SK-N-MC (cell line): Measurements from ENCODE around the gene TP53.
"Not testable (repeated sequence)": the region's sequence is repeated elsewhere in the genome, so short reads cannot be mapped to it uniquely, and the experiment has no call there.

Experiments used
- DNase-seq: peaks from one replicate; pipeline ENCODE4 v3.0.0-alpha.2; 2011; ENCODE audit warnings: low read depth, low spot score
- H3K27ac ChIP-seq: fragments of 200-600 bp; sonication (generic); 2 replicates; pipeline ENCODE4 v1.5.1; 2016; ENCODE audit warnings: mixed run types
- H3K36me3 ChIP-seq: fragments of 200-600 bp; sonication (generic); 2 replicates; pipeline ENCODE4 v1.6.1; 2017; ENCODE audit warnings: antibody characterized with exemption, low read length, mixed read lengths; ENCODE audit not compliant: insufficient read depth
- H3K4me3 ChIP-seq: fragments of 200-600 bp; sonication (generic); 2 replicates; pipeline ENCODE4 v1.5.1; 2016
- H3K9ac ChIP-seq: fragments of 200-600 bp; sonication (generic); 2 replicates; pipeline ENCODE4 v1.8.0; 2017; ENCODE audit warnings: mixed run types, mixed read lengths; ENCODE audit not compliant: insufficient read length
- H3K9me3 ChIP-seq: fragments of 200-600 bp; sonication (generic); 2 replicates; pipeline ENCODE4 v1.6.1; 2017; ENCODE audit warnings: low read depth, mild to moderate bottlenecking, antibody characterized with exemption, low read length, moderate library complexity, mixed read lengths
- EZH2 ChIP-seq: fragments of 200-600 bp; sonication (generic); IDR thresholded peaks from one replicate; pipeline ENCODE4 v1.6.1; 2017; ENCODE audit warnings: antibody characterized with exemption
- FOXP2 ChIP-seq: optimal IDR thresholded peaks from 2 replicates; pipeline ENCODE3; 2011; ENCODE audit warnings: mild to moderate bottlenecking, moderate library complexity; ENCODE audit not compliant: insufficient read depth; ENCODE audit errors: extremely low read length, control extremely low read depth
- POLR2AphosphoS5 ChIP-seq: IDR thresholded peaks from 2 replicates; pipeline ENCODE4 v1.6.1; 2012; ENCODE audit warnings: mild to moderate bottlenecking, low read depth, low read length, borderline replicate concordance

The TP53 gene

GRCh38 chr17:7651097-7651664 is 36.1 kb downstream of the TP53 start:
- Histone ChIP-seq H3K27ac (no peak overlapping the region), H3K4me3 (peak overlapping the region; percentile 86), H3K9ac (peak overlapping the region; percentile 57), H3K9me3 (no peaks in the 10 kb centered on the region), H3K36me3 (no peaks in the 10 kb centered on the region)
- no peak for DNase-seq
- TF ChIP-seq FOXP2, result no peak
- no peak for TF ChIP-seq POLR2AphosphoS5
- TF ChIP-seq EZH2, result no peak

GRCh38 chr17:7650509-7651096 is 36.7 kb downstream of the TP53 start, which contains the start of gene ATP1B2:
Gene ATP1B2, plus strand, starts transcription at chr17:7650926. Its CDS starts 593 bp downstream, at chr17:7651519.
- Histone ChIP-seq H3K4me3 (peak within 1 kb of the TSS; percentile 86), H3K36me3 (no peaks in the 10 kb centered on the region), H3K9me3 (no peaks in the 10 kb centered on the region), H3K9ac (peak within 1 kb of the TSS; percentile 57), H3K27ac (no peak within 1 kb of the TSS)
- TF ChIP-seq EZH2 (no peak), POLR2AphosphoS5 (no peak; the same call in 1 of the 2 replicates), FOXP2 (no peak)
- DNase-seq, result peak; percentile 35

GRCh38 chr17:7647018-7647417 is 40.3 kb downstream of the TP53 start:
- no peak for DNase-seq
- H3K36me3 ChIP-seq, result no peaks in the 10 kb centered on the region
- H3K9ac ChIP-seq, result no peak overlapping the region
- H3K9me3 ChIP-seq, result no peaks in the 10 kb centered on the region
- H3K4me3 ChIP-seq, result no peak overlapping the region
- H3K27ac ChIP-seq, result no peak overlapping the region
- TF ChIP-seq FOXP2 (no peak), POLR2AphosphoS5 (no peak), EZH2 (no peak)

GRCh38 chr17:7646457-7646856 is 40.8 kb downstream of the TP53 start:
- H3K9me3 ChIP-seq, result no peaks in the 10 kb centered on the region
- no peak for DNase-seq
- no peak for TF ChIP-seq FOXP2
- no peak for TF ChIP-seq POLR2AphosphoS5
- no peak for TF ChIP-seq EZH2
- H3K27ac ChIP-seq, result no peak overlapping the region
- no peaks in the 10 kb centered on the region for H3K36me3 ChIP-seq
- no peak overlapping the region for H3K4me3 ChIP-seq
- H3K9ac ChIP-seq, result no peak overlapping the region

- H3K4me3 ChIP-seq, result no peak overlapping the region
- H3K36me3 ChIP-seq, result no peaks in the 10 kb centered on the region
- no peak for TF ChIP-seq POLR2AphosphoS5
- no peaks in the 10 kb centered on the region for H3K9me3 ChIP-seq
- no peak overlapping the region for H3K9ac ChIP-seq
- H3K27ac ChIP-seq, result no peak overlapping the region
- DNase-seq, result no peak
Observed at GRCh38 chr17:7644775-7645174, 42.5 kb downstream of the TP53 start.

GRCh38 chr17:7641635-7642034 is 45.7 kb downstream of the TP53 start:
- DNase-seq, H3K36me3 ChIP-seq, H3K9me3 ChIP-seq, H3K9ac ChIP-seq, H3K4me3 ChIP-seq, H3K27ac ChIP-seq: not testable (repeated sequence)

- Histone ChIP-seq H3K36me3 (no peaks in the 10 kb centered on the region), H3K27ac (no peak overlapping the region), H3K9ac (no peak overlapping the region), H3K9me3 (no peaks in the 10 kb centered on the region), H3K4me3 (no peak overlapping the region)
- TF ChIP-seq EZH2 (no peak), POLR2AphosphoS5 (no peak), FOXP2 (no peak)
- DNase-seq, result no peak
Observed at GRCh38 chr17:7640783-7641182, 46.5 kb downstream of the TP53 start.

GRCh38 chr17:7636163-7636562 is 51.1 kb downstream of the TP53 start:
- H3K36me3 ChIP-seq, result no peaks in the 10 kb centered on the region
- no peak overlapping the region for H3K4me3 ChIP-seq
- TF ChIP-seq POLR2AphosphoS5, result no peak
- TF ChIP-seq FOXP2, result no peak
- no peak for TF ChIP-seq EZH2
- H3K9ac ChIP-seq, result no peak overlapping the region
- DNase-seq, result no peak
- H3K27ac ChIP-seq, result no peak overlapping the region
- no peaks in the 10 kb centered on the region for H3K9me3 ChIP-seq

GRCh38 chr17:7634384-7634783 is 52.9 kb downstream of the TP53 start:
- no peak for DNase-seq
- no peaks in the 10 kb centered on the region for H3K9me3 ChIP-seq
- no peak overlapping the region for H3K9ac ChIP-seq
- no peaks in the 10 kb centered on the region for H3K36me3 ChIP-seq
- no peak overlapping the region for H3K4me3 ChIP-seq
- no peak overlapping the region for H3K27ac ChIP-seq
- TF ChIP-seq FOXP2, result no peak
- TF ChIP-seq EZH2, result no peak
- no peak for TF ChIP-seq POLR2AphosphoS5
